Natural killer cell (primary cell): ENCODE results near the gene SEC31A. TPM values are rescaled to one million over a fixed set of nuclear protein-coding genes. Genes with fewer than 3 reads are reported as not detected.

Experiments
- ATAC-seq, 3 donors: fragments of 150-1000 bp in 2 of 3; fragments of 200-7000 bp in 1 of 3; cut with Tn5 transposase; 1 replicate in 1 of 3; 2 replicates in 2 of 3; pipeline ENCODE4 v1.10.0; 2021; ENCODE audit warnings: mild to moderate bottlenecking in 2 of 3, moderate library complexity in 2 of 3
- DNase-seq, 2 donors: peaks; one replicate each; pipeline versions ENCODE4 v3.0.0 to v3.0.0-alpha.2; 2013 to 2021; ENCODE audit warnings: mixed read lengths in 1 of 2
- H3K27ac ChIP-seq: one replicate; pipeline ENCODE4 v1.5.1; 2013; ENCODE audit warnings: mild to moderate bottlenecking, low read length
- H3K27me3 ChIP-seq: one replicate; pipeline ENCODE4 v1.6.1; 2013; ENCODE audit warnings: low read length; ENCODE audit not compliant: control insufficient read depth, insufficient read depth
- H3K36me3 ChIP-seq: one replicate; pipeline ENCODE4 v1.6.1; 2013; ENCODE audit warnings: low read length; ENCODE audit not compliant: control insufficient read depth, insufficient read depth
- H3K4me1 ChIP-seq: one replicate; pipeline ENCODE4 v1.6.1; 2013; ENCODE audit warnings: low read length; ENCODE audit not compliant: control insufficient read depth, insufficient read depth
- H3K4me3 ChIP-seq: one replicate; pipeline ENCODE4 v1.5.1; 2013; ENCODE audit warnings: low read length
- H3K9me3 ChIP-seq: one replicate; pipeline ENCODE4 v1.6.1; 2013; ENCODE audit warnings: low read length; ENCODE audit not compliant: control insufficient read depth, insufficient read depth
- H3K27ac Mint-ChIP-seq, 2 donors: one replicate each; pipeline ENCODE4 v1.8.0; 2022; ENCODE audit warnings: mild to moderate bottlenecking in 2 of 2, mixed read lengths in 2 of 2, moderate library complexity in 1 of 2
- H3K27me3 Mint-ChIP-seq, 2 donors: one replicate each; pipeline ENCODE4 v1.8.0; 2022; ENCODE audit warnings: low read depth in 2 of 2, mixed read lengths in 2 of 2
- H3K36me3 Mint-ChIP-seq: one replicate; pipeline ENCODE4 v1.8.0; 2022; ENCODE audit warnings: mixed read lengths
- H3K4me1 Mint-ChIP-seq, 2 donors: one replicate each; pipeline ENCODE4 v1.8.0; 2022; ENCODE audit warnings: mixed read lengths in 2 of 2
- H3K4me3 Mint-ChIP-seq: one replicate; pipeline ENCODE4 v1.8.0; 2022; ENCODE audit warnings: mild to moderate bottlenecking, moderate library complexity, mixed read lengths
- H3K9me3 Mint-ChIP-seq, 2 donors: one replicate each; pipeline ENCODE4 v1.8.0; 2022; ENCODE audit warnings: mixed read lengths in 2 of 2
- CTCF ChIP-seq: fragments of 200-600 bp; IDR thresholded peaks from one replicate; pipeline ENCODE4 v1.8.0; 2022; ENCODE audit warnings: antibody characterized with exemption
- WGBS: methylation state at CpG from one replicate; pipeline ENCODE4 v1.1.7; 2013; ENCODE audit warnings: missing lambda C conversion rate; ENCODE audit not compliant: insufficient coverage; 5-methylcytosine and 5-hydroxymethylcytosine counted together
- intact Hi-C: fragments of 100-400 bp; cut with micrococcal nuclease; formaldehyde crosslinking; loops from one replicate; pipeline ENCODE4 v1.14.2; 2022
- total RNA-seq, 4 donors: library from RNA; stranded (reverse); fragments of 120-200 nt in 1 of 4; gene quantifications; one replicate each; pipeline versions ENCODE4 v1.2.3 to v1.2.4, GENCODE V29; 2013 to 2022

The SEC31A gene
- total RNA-seq, 3 donors from 2014 or later (not counting 1 experiment from before 2014, with no cell fraction given), result 176 to 183 (median 177) TPM

- H3K36me3 ChIP-seq, result peaks cover 20% of the 10 kb centered on the region
- H3K27ac ChIP-seq, result peak overlapping the region; percentile 89
- H3K9me3 ChIP-seq, result no peaks in the 10 kb centered on the region
- no peak for DNase-seq
- Mint-ChIP-seq H3K27ac (peak overlapping the region; percentile 97 to 99), H3K4me3 (peak overlapping the region; percentile 96), H3K36me3 (peaks cover 10% of the 10 kb centered on the region), H3K4me1 (peaks cover 19 to 39% of the 10 kb centered on the region in 2 donors), H3K9me3 (no peaks in the 10 kb centered on the region), H3K27me3 (no peaks in the 10 kb centered on the region)
- no peak for ATAC-seq
- intact Hi-C loops, result loop anchor here (2.0 to 5.0 kb wide), 4 partner anchors 14 to 564 kb away; partner anchors contain the start of genes COQ2, HELQ and PLAC8
- H3K4me3 ChIP-seq, result peak overlapping the region; percentile 96
- no peak for TF ChIP-seq CTCF
- no peaks in the 10 kb centered on the region for H3K27me3 ChIP-seq
- peaks cover 7% of the 10 kb centered on the region for H3K4me1 ChIP-seq
- WGBS, result under 1% methylated on average over 16 of the region's 16 CpGs
Measured at GRCh38 chr4:82890528-82890900, 439 bp downstream of the SEC31A start.

GRCh38 chr4:82889287-82889686 lies 1.7 kb downstream of the SEC31A start:
- H3K4me3 Mint-ChIP-seq, result peak overlapping the region; percentile 96
- no peaks in the 10 kb centered on the region for H3K9me3 ChIP-seq
- H3K27me3 ChIP-seq, result no peaks in the 10 kb centered on the region
- intact Hi-C loops, result no loop called here
- H3K36me3 Mint-ChIP-seq, result peaks cover 4% of the 10 kb centered on the region
- peaks cover 12% of the 10 kb centered on the region for H3K36me3 ChIP-seq
- H3K4me1 ChIP-seq, result peaks cover 7% of the 10 kb centered on the region
- H3K4me3 ChIP-seq, result no peak overlapping the region
- DNase-seq (no peak), ATAC-seq (no peak)
- peak overlapping the region; percentile 97 to 99 for H3K27ac Mint-ChIP-seq
- peaks cover 27 to 46% of the 10 kb centered on the region in 2 donors for H3K4me1 Mint-ChIP-seq
- no peak overlapping the region for H3K27ac ChIP-seq
- no peak for TF ChIP-seq CTCF
- no peaks in the 10 kb centered on the region for H3K9me3 Mint-ChIP-seq
- 100% methylated on average over 5 of the region's 6 CpGs for WGBS
- no peaks in the 10 kb centered on the region for H3K27me3 Mint-ChIP-seq

GRCh38 chr4:82886147-82886942 lies 4.6 kb downstream of the SEC31A start:
- Histone ChIP-seq H3K27me3 (no peaks in the 10 kb centered on the region), H3K4me1 (peaks cover 7% of the 10 kb centered on the region), H3K36me3 (peaks cover 6% of the 10 kb centered on the region), H3K4me3 (no peak overlapping the region), H3K9me3 (no peaks in the 10 kb centered on the region), H3K27ac (no peak overlapping the region)
- no peak overlapping the region for H3K4me3 Mint-ChIP-seq
- no peak for DNase-seq
- H3K4me1 Mint-ChIP-seq, result peaks cover 29 to 44% of the 10 kb centered on the region in 2 donors
- H3K9me3 Mint-ChIP-seq, result no peaks in the 10 kb centered on the region
- TF ChIP-seq CTCF, result no peak
- ATAC-seq, result no peak
- intact Hi-C loops, result no loop called here
- H3K36me3 Mint-ChIP-seq, result no peaks in the 10 kb centered on the region
- H3K27me3 Mint-ChIP-seq, result no peaks in the 10 kb centered on the region
- no peak overlapping the region for H3K27ac Mint-ChIP-seq
- WGBS, result 93% methylated on average over 3 of the region's 5 CpGs
